ENCODE results near the gene MUC16.

Gene MUC16

DNA sequence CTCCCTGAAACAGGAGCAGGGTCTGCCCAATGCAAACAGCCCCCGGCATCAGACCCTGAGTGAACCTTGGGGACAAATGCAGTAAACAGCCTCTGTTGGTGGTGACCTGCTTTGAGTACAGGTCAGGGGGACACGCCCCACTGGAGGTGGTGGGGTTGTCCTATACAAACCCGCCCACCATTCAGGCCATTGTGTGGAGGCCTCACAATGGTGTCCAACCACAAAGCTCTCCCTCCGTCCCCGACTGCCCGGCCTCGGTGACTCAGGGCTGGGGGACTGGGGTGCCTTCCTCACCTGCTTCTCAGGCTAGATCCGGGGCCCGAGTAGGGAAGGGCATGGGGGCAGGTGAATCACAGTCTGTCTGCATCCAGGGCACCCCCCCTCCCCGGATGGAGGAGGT is 1.5 kb downstream of the MUC16 start:
- no peak for DNase-seq

DNA sequence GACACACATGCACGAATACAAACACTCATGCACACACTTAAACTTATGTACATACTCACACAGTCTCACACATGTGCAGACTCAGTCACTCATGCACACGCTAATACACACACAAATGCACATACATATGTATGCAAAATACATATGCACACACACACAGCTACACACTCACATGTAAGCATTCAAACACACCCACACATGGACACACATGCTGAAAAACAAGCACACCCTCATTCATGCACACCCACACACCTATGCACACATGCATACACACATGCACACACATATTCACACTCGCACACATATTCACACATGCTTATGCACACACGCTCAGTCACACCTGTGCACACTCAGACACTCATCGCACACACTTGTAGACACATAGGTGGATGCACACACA is 9.3 kb downstream of the MUC16 start:
- no peak for DNase-seq

DNA sequence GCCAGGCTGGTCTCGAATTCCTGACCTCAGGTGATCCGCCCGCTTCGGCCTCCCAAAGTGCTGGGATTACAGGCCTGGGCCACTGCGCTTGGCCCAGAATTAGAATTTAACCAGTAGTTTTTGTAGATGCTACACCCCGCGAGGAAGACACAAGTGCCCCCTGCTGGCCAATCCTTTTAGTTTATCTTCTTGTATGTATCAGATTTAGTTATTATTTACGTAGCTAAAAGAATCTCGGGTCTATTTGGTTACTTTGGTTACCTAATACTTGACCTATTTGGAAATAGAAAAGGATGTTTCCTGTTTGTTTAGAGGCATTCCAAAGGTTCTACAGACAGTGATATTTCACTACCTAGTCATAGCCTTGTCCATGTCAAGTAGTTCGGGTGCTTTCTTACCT is 22.0 kb downstream of the MUC16 start:
- no peak for DNase-seq

DNA sequence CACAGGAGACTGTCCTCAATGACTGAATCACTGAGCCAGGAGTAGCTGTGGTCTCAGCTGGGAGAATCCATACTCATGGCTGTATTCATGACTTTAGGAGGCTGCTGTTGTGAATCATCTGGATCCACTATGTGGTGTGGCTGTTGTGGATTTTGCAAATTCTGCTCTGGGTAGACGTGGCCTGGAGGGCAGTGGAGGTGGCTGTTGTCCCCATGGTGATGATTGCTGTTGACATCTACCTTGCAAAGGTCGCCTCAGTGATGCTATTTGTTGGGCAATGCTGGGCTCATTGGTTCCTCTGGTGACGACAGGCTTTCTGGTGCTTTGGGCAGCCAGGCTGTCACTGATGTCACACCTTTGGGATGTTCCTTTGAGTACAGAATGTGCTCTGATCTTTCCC is 23.9 kb downstream of the MUC16 start:
- no peak for DNase-seq

DNA sequence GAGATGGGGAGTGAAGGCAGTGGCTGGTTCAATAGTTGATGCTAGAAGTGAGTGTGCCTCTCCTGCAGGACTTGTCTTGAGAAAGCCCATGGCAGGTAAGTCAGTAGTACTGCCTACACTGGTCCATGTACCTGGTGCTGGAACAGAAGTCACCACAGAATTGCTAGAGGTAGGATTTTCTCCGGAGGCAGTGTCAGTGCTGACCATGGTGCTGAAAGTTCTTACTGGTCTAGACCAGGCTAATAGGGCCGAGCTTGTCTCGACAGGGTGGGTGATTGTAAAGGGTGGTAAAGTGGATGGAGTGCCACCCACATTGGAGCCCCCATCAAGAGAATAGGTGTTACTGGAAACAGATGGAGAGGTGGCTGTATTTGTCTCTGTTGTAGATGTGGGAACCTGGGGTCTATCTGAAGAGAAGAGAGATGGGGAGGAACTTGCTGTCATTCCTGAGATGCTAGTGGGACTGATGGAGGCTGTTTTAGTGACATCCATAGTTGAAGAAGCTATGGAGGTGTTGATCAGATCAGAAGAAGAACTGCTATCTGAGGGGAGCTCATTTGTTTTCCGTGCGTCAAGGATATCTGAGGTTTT is 36.6 kb downstream of the MUC16 start:
- no peak for DNase-seq

DNA sequence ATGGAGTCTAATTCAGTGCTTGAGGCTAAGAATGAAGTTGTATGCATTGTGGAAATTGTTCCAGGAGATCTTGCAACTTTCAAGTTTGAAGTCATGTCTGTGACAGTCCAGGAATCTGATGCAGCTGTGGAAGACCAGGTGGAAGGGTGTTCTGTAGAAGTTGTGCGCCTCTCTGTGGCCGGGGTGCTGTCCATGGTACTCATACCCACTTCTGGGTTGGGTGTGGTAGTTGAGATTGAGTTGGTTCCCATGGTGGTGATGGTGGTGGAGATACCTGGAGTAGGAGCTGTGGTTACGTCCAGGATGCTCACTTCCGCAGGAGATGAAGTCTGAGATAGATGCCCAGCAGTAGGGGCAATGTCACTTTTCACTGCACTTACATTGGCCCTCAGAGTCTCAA is 44.3 kb downstream of the MUC16 start:
- DNase-seq, result no peak
